Activated CD4-positive, alpha-beta T cell treated with anti-CD3 and anti-CD28 coated beads, Interleukin-2, amount 50 U/mL, for 24 hours (primary cell): ENCODE results near the gene PRDM9.
"Not testable (repeated sequence)": the region's sequence is repeated elsewhere in the genome, so short reads cannot be mapped to it uniquely, and the experiment has no call there.

Experiments used
- DNase-seq, 2 donors: peaks; one replicate each; pipeline ENCODE4 v3.0.0-alpha.2; 2020; ENCODE audit warnings: low read depth in 1 of 2, low spot score in 1 of 2

PRDM9 gene

DNA sequence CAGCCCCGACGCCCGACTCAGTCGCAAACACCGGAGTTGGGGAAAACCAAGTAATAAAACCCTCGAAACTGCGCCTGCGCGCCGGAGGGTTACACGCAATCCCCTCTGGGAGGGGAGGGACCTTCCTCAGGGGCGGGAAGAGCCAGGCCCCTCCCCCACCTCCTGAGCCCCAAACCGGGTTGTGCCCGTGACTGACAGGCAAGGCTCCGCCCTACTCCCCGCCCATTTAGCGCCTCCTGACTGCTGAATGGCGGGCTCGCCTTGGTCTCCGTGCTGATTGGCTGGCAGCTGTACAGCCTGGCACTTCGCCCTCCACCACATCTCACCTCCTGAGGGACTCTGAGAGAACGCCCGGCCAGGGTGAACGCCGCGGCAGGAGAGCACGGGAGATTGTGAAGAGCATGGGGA is at the start of gene PRDM9:
Gene PRDM9, plus strand, starts transcription at position 332 of the 408 bp plus-strand sequence. CDS start 1,425 bp downstream, outside the sequence.
- no peak for DNase-seq

DNA sequence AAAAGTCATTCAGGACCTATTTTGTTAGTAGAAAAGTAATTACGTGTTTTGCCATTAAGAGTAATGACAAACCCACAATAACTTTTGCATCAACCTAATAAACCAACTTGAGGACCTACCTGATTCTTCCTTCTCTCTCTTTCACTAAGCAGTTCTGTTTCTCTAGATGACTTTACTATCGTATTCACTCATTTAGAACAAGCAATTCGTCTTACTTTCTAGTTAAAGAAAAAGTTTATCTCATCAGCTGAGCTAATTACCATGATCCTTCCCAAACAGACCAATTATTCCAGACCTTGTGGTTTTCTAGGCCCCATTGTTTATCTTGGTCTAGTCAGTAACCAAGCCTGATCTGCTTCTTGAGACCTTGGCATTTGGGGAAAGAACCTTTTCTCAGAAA is 49.6 kb upstream of the PRDM9 start:
- no peak for DNase-seq

DNA sequence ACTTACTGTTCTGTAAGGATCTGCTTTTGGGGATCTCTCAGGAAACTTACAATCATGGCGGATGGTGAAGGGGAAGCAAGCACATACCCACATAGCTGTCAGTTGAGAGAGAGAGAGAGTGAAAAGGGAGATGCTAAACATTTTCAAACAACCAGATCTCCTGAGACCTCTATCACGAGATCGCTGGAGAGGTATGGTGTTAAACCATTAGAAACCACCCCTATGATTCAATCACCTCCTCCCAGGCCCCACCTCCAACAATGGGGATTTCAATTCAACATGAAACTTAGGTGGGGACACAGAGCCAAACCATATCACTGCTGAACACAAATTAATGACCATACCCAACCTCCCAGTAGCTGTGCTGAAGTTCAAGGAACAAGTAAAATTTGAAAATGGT is 48.2 kb upstream of the PRDM9 start:
- DNase-seq: no peak

DNA sequence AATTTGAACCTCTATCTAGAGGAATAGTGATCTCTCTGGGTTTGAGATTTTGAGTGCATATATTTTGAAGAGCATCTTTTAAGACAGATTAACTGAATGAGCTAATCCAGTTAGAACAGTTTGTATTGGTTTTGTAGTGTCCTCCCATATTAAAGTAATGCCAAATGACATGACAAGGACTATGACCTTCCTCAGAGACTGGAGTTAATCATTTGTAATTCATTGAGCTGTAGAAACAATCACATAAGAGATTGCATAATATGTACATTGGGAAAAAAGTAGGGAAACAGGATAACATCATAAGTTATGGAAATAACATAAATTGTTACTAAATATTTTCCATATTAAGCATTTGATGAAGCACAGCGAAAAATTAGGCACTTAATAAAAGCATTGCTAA is 45.8 kb upstream of the PRDM9 start:
- no peak for DNase-seq

DNA sequence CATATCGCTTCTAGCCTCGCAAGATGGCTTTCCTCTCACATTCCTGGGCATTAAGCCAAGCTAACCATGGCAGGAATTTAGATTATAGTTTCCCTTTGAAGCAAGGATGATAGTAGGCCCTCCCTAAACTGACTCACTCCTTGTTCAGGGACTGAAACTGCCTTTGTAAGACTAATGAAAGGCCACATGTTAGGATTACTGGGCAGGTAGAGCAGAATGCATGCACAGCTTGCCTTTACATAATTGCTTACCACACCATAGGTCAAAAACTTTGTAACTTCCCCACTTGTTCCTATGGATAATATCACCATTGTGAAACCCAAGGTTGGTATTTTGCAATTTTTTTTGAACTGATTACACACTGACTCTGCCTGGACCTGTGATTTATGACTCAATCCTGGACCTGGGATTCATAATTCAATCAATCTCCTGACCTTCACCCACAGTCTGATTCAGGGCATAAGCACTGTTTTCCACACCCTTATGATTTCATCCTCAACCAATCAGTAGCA is 41.0 kb upstream of the PRDM9 start:
- no peak for DNase-seq

DNA sequence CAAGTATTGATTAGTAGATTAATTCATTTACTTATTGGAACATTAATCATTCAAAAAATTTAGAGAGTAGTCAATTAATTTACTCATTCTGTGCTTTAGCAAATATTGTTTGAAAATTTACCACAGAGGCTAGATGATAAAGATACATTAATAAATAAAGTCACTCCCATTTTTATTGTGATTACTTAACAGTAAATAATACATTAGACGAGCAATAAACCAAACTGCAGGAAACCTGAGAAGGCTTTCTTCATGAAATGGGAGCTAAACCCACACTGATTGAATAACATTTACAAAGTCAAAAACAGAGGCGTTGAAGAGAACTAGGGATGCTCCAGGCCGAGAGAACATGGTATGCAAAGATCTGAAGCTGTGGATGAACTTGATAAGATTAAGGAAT is 38.8 kb upstream of the PRDM9 start:
- DNase-seq: no peak

DNA sequence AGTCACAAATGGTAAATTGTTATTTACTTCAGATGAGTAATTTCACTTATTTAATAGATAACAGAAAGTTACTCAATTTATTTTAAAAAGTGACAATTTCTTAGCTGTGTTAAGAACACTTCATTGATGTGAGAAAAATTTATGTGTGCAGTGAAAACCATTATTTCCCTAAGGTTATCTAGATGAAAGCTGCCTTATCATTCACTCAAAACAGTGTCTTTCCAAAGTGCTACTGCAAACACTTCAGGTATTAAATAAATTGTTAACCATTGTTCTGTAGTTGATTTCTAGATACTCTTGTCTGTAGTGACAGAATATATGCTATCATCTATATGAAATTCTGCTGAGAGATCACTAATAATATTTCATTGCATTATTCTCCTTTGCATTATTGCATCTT is 33.5 kb upstream of the PRDM9 start:
- no peak for DNase-seq

DNA sequence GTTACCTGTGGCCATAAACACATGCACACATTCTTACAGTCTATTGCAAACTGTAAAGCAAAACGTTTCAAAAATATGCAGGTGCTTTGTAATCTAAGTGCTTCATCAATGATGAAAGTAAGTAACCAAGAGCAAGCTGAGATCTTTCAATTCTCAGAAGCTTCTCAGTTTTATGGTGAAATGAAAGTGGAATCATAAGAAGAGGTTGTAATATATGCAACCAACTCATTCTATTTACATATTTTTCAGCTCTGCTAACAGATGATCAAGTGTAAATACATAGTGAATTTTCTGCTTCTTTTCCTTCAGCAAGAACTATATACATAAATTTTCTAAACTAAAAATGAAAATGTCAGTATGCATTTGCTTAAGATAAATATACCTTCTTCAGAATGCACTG is 33.1 kb upstream of the PRDM9 start:
- DNase-seq: no peak

DNA sequence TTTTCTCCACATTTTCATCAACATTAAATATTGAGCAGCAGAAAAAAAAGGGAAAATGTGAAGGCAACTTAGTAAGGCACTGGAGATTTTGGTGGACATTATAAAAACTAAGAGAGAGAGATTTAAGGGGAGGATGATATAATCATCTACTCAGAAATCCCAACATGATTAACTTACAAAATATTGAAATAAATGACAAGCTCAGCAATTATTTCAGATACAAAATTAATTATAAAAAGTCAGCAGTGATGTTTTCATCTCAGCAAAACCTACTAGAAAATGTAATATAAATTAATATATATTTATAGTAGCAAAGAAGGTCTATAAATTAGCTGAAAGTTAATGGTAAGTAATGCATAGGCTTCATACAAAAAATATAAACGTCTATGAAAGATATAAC is 30.8 kb upstream of the PRDM9 start:
- no peak for DNase-seq

DNA sequence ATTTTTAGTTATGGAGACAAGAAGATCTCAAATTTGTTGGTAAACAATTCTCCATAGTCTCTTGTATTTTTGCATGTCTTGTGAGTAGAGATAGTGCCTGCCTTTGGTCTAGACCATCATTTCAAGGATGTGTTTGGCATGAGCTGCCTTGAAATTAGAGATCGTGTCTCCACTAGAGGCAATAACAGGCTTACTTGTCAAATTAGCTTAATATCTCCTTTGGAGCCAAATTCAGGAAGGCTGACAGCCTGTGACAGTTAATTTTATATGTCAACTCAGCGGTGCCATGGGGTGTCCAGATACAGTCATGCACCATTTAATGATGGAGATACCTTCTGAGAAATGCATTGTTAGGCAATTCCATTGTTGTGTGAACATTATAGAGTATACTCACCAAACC is 24.8 kb upstream of the PRDM9 start:
- DNase-seq: no peak

DNA sequence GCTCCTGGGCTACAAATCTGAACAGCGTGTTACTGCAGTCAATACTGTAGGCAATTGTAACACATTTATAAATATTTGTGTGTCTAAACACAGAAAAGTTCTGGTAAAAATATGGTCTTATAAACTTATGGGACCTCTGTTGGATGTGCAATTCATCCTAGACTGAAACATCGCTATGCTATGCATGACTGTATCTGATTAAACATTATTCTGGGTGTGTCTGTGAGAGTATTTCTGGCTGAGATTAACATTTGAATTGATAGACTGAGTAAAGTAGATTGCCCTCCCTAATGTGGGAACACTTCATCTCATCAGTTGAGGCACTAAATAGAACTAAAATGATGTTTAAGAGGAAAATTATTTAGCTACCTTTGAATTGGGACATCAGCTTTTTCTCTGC is 24.3 kb upstream of the PRDM9 start:
- no peak for DNase-seq

DNA sequence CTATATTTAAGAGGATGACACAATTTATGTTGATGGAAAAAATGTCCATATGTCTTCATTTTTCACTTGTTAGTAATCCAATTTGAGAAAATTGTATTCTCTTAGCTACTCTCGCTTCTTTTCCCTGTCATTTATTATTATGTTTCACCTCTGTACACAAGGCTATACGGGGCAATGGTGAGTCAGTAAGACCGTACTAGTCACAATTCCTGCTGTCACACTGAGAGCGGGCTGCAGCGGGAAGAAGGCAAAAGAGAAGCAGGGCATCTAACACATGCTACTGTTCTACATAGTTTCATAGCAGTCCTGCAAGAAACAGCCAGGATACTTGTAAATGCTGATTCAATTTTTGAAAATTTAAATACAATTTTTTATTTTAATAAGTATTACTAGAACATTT is 23.3 kb upstream of the PRDM9 start:
- DNase-seq: no peak

DNA sequence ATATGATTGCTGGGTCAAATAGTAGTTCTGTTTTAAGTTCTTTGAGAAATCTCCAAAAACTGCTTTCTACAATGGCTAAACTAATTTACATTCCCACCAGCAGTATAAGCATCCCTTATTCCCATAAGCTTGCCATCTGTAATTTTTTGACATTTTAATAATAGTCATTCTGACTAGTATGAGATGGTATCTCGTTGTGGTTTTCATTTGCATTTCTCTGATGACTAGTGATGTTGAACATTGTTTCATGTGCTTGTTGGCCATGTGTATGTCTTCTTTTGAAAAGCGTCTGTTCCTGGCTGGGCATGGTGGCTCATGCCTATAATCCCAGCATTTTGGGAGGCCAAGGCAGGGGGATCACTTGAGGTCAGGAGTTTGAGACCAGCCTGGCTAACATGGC is 21.2 kb upstream of the PRDM9 start:
- DNase-seq: not testable (repeated sequence)

DNA sequence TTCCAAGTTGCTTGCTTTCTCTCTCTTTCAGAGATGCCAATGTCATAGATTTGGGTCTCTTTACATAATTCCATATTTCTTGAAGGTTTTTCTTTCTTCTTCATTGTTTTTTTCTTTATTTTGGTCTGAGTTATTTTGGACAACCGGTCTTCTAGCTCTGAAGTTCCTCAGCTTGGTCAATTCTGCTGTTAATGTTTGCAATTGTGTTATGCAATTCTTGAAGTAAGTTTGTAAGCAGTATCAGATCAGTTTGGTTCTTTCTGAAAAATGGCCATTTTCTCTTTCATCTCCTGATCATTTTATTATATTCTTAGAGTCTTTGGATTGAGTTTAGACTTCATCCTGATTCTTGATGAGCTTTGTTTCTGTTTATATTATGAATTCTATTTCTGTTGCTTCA is 16.4 kb upstream of the PRDM9 start:
- DNase-seq: no peak

DNA sequence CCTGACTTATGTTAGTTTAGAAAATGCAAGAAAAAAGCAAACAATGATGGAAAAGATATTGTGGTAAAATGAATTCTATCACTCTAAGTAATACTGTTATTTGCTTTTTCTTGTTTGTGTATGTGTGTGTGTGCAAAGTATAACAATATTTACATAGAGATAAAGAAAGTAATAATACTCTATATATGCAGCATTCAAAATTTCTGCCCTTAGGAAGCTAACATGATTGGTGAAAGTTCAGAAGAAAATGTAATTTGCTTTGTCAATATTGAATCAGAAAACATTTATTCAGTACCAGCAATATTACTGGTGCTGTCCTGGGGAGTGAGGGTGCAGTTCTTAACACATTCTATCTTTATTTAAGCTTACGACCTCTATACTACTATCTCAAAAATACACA is 12.9 kb upstream of the PRDM9 start:
- no peak for DNase-seq

DNA sequence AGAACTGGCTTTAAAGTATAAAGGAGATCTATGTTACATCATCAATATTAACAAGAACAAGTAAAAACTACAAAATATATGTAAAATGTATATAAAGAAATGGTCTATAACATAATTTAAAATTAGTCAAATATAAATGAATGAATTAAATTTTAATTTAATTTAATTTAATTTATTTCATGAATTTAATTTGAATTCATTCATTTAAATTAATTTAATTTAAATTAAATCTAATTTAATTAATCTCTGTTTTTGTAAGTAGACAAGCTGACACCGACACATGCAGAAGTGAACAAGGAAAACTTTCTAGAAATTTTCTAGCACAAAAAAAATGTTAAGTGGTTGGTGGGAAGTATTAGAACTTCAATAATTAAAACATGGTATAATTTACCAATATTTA is 10.8 kb upstream of the PRDM9 start:
- DNase-seq: no peak

DNA sequence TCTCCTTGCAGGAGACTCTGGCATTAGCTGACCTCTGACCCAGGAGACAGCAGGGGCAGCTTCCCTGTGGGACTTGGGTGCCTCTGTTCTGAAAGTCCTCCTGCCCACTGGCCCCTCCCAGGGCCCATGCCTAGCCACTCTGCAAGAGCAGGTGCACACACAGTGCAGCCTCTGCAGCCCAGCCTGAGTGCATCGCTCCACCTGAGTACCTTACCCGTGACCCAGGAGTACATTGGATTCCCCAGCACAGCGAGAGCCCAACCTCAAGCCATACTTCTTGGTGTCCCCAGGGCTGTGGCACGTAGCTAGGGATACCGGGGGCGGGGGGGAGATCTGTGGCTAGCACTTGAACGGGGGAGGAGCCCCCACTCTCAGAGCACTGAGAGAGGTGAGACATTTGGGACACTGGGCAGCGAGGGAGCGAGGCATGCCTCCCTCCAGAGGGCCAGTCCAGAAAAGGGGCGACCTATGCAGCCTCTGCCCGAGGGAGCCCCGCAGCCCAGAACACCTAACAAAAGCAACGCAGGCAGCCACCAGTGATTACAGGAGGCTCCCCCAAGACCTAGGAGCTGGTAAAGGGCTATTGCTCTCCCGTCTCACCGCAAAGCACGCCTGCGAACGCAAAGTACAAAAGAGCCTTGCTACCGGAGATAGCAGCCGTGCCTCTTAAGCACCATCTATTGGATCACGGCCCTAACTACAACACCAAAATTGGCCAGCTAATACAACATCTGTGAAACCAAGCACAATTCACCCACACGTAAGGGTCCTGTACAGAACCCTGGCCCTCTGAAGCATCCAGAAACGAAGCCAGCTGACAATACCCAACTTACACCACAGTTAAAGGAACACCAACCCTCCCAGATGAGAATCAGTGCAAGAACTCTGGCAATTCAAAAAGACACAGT is 826 bp upstream of the PRDM9 start:
- no peak for DNase-seq

DNA sequence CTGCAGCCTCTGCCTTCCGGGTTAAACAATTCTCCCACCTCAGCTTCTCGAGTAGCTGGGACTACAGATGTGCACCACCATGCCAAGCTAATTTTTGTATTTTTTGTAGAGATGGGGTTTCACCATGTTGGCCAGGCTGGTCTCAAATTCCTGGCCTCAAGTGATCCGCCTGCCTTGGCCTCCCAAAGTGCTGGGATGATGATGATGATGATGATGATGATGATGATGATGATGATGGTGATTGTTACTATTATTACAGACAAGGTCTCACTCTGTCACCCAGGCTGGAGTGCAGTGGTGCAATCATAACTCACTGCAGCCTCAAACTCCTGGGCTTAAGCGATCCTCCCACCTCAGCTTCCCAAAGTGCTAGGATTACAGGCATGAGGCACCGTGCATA is 3.0 kb downstream of the PRDM9 start:
- not testable (repeated sequence) for DNase-seq

DNA sequence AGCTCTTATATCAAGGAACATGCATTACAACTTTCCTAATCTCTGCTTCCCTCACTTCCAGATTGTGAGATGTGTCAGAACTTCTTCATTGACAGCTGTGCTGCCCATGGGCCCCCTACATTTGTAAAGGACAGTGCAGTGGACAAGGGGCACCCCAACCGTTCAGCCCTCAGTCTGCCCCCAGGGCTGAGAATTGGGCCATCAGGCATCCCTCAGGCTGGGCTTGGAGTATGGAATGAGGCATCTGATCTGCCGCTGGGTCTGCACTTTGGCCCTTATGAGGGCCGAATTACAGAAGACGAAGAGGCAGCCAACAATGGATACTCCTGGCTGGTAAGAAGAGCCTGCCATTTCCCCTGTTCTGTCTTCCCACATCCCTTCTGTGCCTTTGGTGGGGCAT is 15.1 kb downstream of the PRDM9 start:
- no peak for DNase-seq

DNA sequence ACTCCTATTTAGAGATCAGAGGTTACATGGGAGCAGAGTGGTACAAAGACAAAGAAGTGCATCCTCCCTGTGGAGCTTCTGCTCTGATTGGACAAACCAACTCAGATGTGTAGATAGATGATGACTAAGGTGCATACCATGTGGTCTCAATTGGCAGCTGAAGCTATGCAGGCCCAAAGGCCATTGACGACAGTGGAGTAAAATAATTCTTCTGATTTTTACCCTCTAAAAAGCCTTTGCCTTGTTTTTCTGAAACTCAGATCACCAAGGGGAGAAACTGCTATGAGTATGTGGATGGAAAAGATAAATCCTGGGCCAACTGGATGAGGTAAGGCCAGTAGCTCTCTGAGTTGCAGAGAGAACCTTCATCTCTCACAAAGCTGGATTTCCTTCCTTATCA is 15.6 kb downstream of the PRDM9 start:
- no peak for DNase-seq

DNA sequence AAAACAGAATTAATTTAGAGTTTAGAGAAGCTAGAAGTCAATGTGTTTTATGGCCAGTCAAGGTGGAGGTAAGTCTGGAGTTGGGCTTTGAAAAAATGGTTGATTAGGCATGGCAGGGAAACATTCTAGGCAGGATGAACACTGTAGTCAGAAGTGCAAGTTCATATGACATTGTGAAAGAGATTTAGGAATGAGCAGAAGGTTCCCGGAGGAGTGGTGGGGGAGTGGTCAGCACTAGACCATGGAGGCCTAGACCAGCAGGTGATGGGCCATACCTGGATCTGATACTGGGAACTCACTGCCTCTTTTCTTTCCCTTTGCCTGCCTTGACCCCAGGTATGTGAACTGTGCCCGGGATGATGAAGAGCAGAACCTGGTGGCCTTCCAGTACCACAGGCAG is 16.6 kb downstream of the PRDM9 start:
- no peak for DNase-seq

DNA sequence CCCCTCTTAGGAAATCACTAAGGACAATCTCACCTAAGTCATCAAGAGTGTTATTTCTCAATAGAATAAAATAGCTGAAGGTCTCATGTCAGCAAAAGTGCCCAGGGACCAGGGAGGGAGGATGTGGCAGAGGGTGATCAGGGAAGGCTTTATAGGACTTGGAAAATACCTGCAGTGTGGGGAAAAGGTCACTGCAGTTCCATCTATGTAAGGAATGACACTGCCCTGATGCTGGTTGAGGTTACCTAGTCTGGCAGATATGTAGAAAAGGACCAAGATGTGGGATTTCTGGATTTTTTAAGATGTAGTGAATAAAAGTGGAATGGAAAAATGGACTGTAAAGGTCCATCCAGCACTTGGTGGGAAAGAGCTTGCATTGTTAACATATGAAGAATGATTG is 18.3 kb downstream of the PRDM9 start:
- no peak for DNase-seq

DNA sequence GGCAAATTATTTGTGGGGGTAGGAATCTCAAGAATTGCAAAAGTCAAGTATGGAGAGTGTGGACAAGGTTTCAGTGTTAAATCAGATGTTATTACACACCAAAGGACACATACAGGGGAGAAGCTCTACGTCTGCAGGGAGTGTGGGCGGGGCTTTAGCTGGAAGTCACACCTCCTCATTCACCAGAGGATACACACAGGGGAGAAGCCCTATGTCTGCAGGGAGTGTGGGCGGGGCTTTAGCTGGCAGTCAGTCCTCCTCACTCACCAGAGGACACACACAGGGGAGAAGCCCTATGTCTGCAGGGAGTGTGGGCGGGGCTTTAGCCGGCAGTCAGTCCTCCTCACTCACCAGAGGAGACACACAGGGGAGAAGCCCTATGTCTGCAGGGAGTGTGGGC is 19.2 kb downstream of the PRDM9 start:
- DNase-seq: not testable (repeated sequence)
